ENCODE results near the gene ARAP1. TPM values are rescaled to one million over a fixed set of nuclear protein-coding genes. Genes with fewer than 3 reads are reported as not detected.
A peak's percentile ranks its signal among the peaks of the same experiment; 100 is the strongest.

Gene ARAP1
- total and polyA plus RNA-seq, 2 of the 8 experiments (the other 6 are each of a cell fraction or from before 2014, with no cell fraction given) = 25.7 to 61.6 TPM

GRCh38 chr11:72788241-72788640, 36.0 kb upstream of the ARAP1 start:
- Histone ChIP-seq H3K23me2 (ENCODE audit: low read depth, low read length) (no peaks in the 10 kb centered on the region), H3K4me1 (replicated peaks in 1 of 4; ENCODE audit: control insufficient read depth in 3 of 4, insufficient read depth in 4 of 4, low read length in 3 of 4) (peaks cover 2 to 5% (median 4%) of the 10 kb centered on the region in 4 experiments; a peak in 6 of 7 replicates), H4K91ac (replicated peaks; ENCODE audit: insufficient read length, low read length) (peak overlapping the region; percentile 81), H3K9ac (replicated peaks in 1 of 4; ENCODE audit: extremely low read depth in 1 of 4, low read depth in 3 of 4, low read length in 3 of 4) (no peak overlapping the region), H2AFZ (ENCODE audit: low read length) (no peak overlapping the region), H3K14ac (ENCODE audit: insufficient read length) (no peak overlapping the region), H3K27me3 (replicated peaks in 1 of 4; ENCODE audit: control insufficient read depth in 3 of 4, extremely low read depth in 1 of 4, insufficient read depth in 3 of 4, low read length in 3 of 4) (no peaks in the 10 kb centered on the region), H3K18ac (ENCODE audit: extremely low read depth, low read length) (no peak overlapping the region), H3K4me2 (ENCODE audit: insufficient read depth in 1 of 2, low read depth in 2 of 2, low read length in 2 of 2) (no peak overlapping the region), H4K5ac (ENCODE audit: insufficient read length, low read depth, low read length) (no peak overlapping the region), H3K79me1 (ENCODE audit: low read depth, low read length) (0 out of 2 replicates have a peak, but pooled peaks cover 2% of the 10 kb centered on the region), H4K8ac (ENCODE audit: extremely low read depth, insufficient read depth, low read length) (no peak overlapping the region), H2BK15ac (ENCODE audit: low read length) (no peak overlapping the region), H3K27ac (ENCODE audit: low read depth, low read length) (no peak overlapping the region), H2BK20ac (ENCODE audit: low read length) (no peak overlapping the region), H3K56ac (replicated peaks; ENCODE audit: insufficient read length, low read depth, low read length) (no peak overlapping the region), H4K20me1 (replicated peaks in 1 of 2; ENCODE audit: control insufficient read depth in 1 of 2, insufficient read depth in 2 of 2, low read length in 2 of 2) (no peaks in the 10 kb centered on the region), H3K36me3 (ENCODE audit: control insufficient read depth in 2 of 4, insufficient read depth in 4 of 4, low read length in 3 of 4) (no peaks in the 10 kb centered on the region), H2BK12ac (ENCODE audit: low read depth, low read length) (peak overlapping the region; percentile 44; the same call in 1 of the 2 replicates), H3K23ac (ENCODE audit: insufficient read length) (no peak overlapping the region), H2BK5ac (ENCODE audit: low read depth, low read length) (no peak overlapping the region), H2AK5ac (ENCODE audit: low read depth, low read length) (peak overlapping the region; percentile 16; the same call in 1 of the 2 replicates), H3K4ac (replicated peaks; ENCODE audit: insufficient read length, low read depth, low read length) (no peak overlapping the region), H3K79me2 (ENCODE audit: control insufficient read depth in 1 of 2, insufficient read depth in 2 of 2, low read length in 2 of 2) (no peaks in the 10 kb centered on the region), H3K9me3 (ENCODE audit: insufficient read depth in 2 of 2, low read depth in 1 of 2, low read length in 1 of 2) (no peaks in the 10 kb centered on the region), H3K4me3 (ENCODE audit: extremely low read depth in 1 of 4, insufficient read depth in 2 of 4, low read depth in 3 of 4, low read length in 4 of 4) (no peak overlapping the region), H2BK120ac (replicated peaks; ENCODE audit: low read depth, low read length) (no peak overlapping the region)
- 91% methylated on average over 7 of the region's 7 CpGs; no CpG with 5 or more reads in 1 of the 2 experiments for WGBS, 2 experiments (ENCODE audit: extremely low coverage in 1 of 2, insufficient coverage in 1 of 2, insufficient read length in 1 of 2, insufficient replicate concordance in 2 of 2, low coverage in 1 of 2, low lambda C conversion rate in 2 of 2, missing lambda C conversion rate in 1 of 2)
- no peak for FAIRE-seq
- DNase-seq (ENCODE audit: low read depth in 1 of 2, low spot score in 2 of 2) = no peak
- CTCF ChIA-PET (ENCODE audit: partially characterized antibody) = interaction anchor here (1.0 to 3.4 kb wide), 12 partner anchors 11 to 397 kb away, joined by 3 to 18 read pairs (median 5); no protein-coding TSS in a partner anchor
- POLR2A ChIA-PET (ENCODE audit: partially characterized antibody) = interaction anchor here (0.9 to 1.2 kb wide), 2 partner anchors 10 to 25 kb away, joined by 3 read pairs; no protein-coding TSS in a partner anchor
- TF ChIP-seq CBX5 (IDR thresholded peaks at IDR 0.05; ENCODE audit: low read depth, low read length) = no peak
- no peak for TF ChIP-seq CHD1 (IDR thresholded peaks at IDR 0.05; ENCODE audit: low read depth, low read length)
- no peak for TF ChIP-seq BRCA1 (IDR thresholded peaks at IDR 0.05; ENCODE audit: low read depth, low read length)
- no peak for TF ChIP-seq ZNF274 (IDR thresholded peaks at IDR 0.05; ENCODE audit: borderline replicate concordance, extremely low read depth, low read length)
- no peak for TF ChIP-seq GTF2F1 (IDR thresholded peaks at IDR 0.05; ENCODE audit: borderline replicate concordance, low read depth, low read length)
- TF ChIP-seq NANOG (IDR thresholded peaks at IDR 0.05; ENCODE audit: insufficient read depth, low read depth, low read length, poor library complexity, severe bottlenecking) = no peak
- TF ChIP-seq TAF1 (IDR thresholded peaks at IDR 0.05; ENCODE audit: low read depth, low read length) = no peak
- no peak for TF ChIP-seq MAFK (IDR thresholded peaks at IDR 0.05; ENCODE audit: low read depth, low read length)
- no peak for TF ChIP-seq RBBP5 (IDR thresholded peaks at IDR 0.05; ENCODE audit: borderline replicate concordance, low read depth, low read length)
- no peak for TF ChIP-seq SIN3A (conservative IDR thresholded peaks at IDR 0.05 in 1 of 2, IDR thresholded peaks at IDR 0.05 in 1 of 2; ENCODE audit: low read depth in 1 of 2, low read length in 2 of 2)
- no peak for TF ChIP-seq HDAC2 (IDR thresholded peaks at IDR 0.05; ENCODE audit: borderline replicate concordance in 1 of 2, low read depth in 2 of 2, low read length in 2 of 2)

Measured in H1 (cell line).